ENCODE results near the gene PSMA6. TPM values are rescaled to one million over a fixed set of nuclear protein-coding genes. Genes with fewer than 3 reads are reported as not detected.
"Not testable (repeated sequence)": the region's sequence is repeated elsewhere in the genome, so short reads cannot be mapped to it uniquely, and the experiment has no call there.

Gene PSMA6
- total and polyA plus RNA-seq, 10 of the 15 experiments (the other 5 are each of a cell fraction or from before 2014, with no cell fraction given): 267 to 1,363 (median 402) TPM

GRCh38 chr14:35335388-35336092, 43.4 kb downstream of the PSMA6 start:
- no peak overlapping the region for H3K9ac ChIP-seq (ENCODE audit: control insufficient read depth, insufficient read depth, low read length)
- no peaks in the 10 kb centered on the region for H3K9me3 ChIP-seq (replicated peaks; ENCODE audit: control insufficient read depth, insufficient read depth, low read length)
- in situ Hi-C loops (cut with MboI) (no loop called here), intact Hi-C loops (cut with micrococcal nuclease; ENCODE audit: unreplicated experiment) (no loop called here)
- ChIA-PET POLR2A (no interaction called here), CTCF (no interaction called here), SMC1A (ENCODE audit: uncharacterized antibody, unreplicated experiment) (interaction anchor here (0.9 kb wide), 1 partner anchor 37 kb away, joined by 3 read pairs; no protein-coding TSS in a partner anchor), RAD21 (ENCODE audit: unreplicated experiment) (no interaction called here)
- no peak for FAIRE-seq
- peaks cover 41% of the 10 kb centered on the region for H3K4me1 ChIP-seq (ENCODE audit: control insufficient read depth, insufficient read depth, low read length)
- no peaks in the 10 kb centered on the region for H3K36me3 ChIP-seq (ENCODE audit: control insufficient read depth in 2 of 2, insufficient read depth in 2 of 2, low read length in 1 of 2)
- no peaks in the 10 kb centered on the region for H3K79me2 ChIP-seq (ENCODE audit: control insufficient read depth, insufficient read depth, low read length)
- no peaks in the 10 kb centered on the region for H3K27me3 ChIP-seq (replicated peaks in 1 of 2; ENCODE audit: control insufficient read depth in 2 of 2, insufficient read depth in 2 of 2, low read length in 1 of 2)
- 94% methylated on average over 13 of the region's 13 CpGs for WGBS (ENCODE audit: insufficient coverage, insufficient replicate concordance, low lambda C conversion rate, missing lambda C conversion rate)
- no peak for TF ChIP-seq NRF1 (conservative IDR thresholded peaks at IDR 0.05; ENCODE audit: low read depth, low read length)
- TF ChIP-seq RUNX3 (IDR thresholded peaks at IDR 0.05; ENCODE audit: low read length): no peak
- DNase-seq (ENCODE audit: low read depth, low spot score): no peak
- no TSS peak for BruUV-seq (replicated peaks)
- no peak overlapping the region for H3K27ac ChIP-seq (ENCODE audit: control insufficient read depth, insufficient read depth)
- no peaks in the 10 kb centered on the region for H4K20me1 ChIP-seq (ENCODE audit: control insufficient read depth, insufficient read depth)
- no peak overlapping the region for H2AFZ ChIP-seq (ENCODE audit: control insufficient read depth, low read depth, low read length)
- H3K4me3 ChIP-seq: no peak overlapping the region
- ATAC-seq: no peak
- H3K4me2 ChIP-seq (ENCODE audit: control insufficient read depth, insufficient read depth): no peak overlapping the region

GRCh38 chr14:35336171-35336493, 44.0 kb downstream of the PSMA6 start:
- RAD21 ChIA-PET (ENCODE audit: unreplicated experiment); intact Hi-C loops (cut with micrococcal nuclease; ENCODE audit: unreplicated experiment); in situ Hi-C loops (cut with MboI); H2AFZ ChIP-seq (ENCODE audit: control insufficient read depth, low read depth, low read length); H3K4me3 ChIP-seq; H3K79me2 ChIP-seq (ENCODE audit: control insufficient read depth, insufficient read depth, low read length); H3K9me3 ChIP-seq (replicated peaks; ENCODE audit: control insufficient read depth, insufficient read depth, low read length); H3K27ac ChIP-seq (ENCODE audit: control insufficient read depth, insufficient read depth); DNase-seq (ENCODE audit: low read depth, low spot score); H3K27me3 ChIP-seq (replicated peaks in 1 of 2; ENCODE audit: control insufficient read depth in 2 of 2, insufficient read depth in 2 of 2, low read length in 1 of 2); H3K9ac ChIP-seq (ENCODE audit: control insufficient read depth, insufficient read depth, low read length); H4K20me1 ChIP-seq (ENCODE audit: control insufficient read depth, insufficient read depth); CTCF ChIA-PET; FAIRE-seq; POLR2A ChIA-PET; BruUV-seq (replicated peaks); H3K4me2 ChIP-seq (ENCODE audit: control insufficient read depth, insufficient read depth); ATAC-seq; H3K36me3 ChIP-seq (ENCODE audit: control insufficient read depth in 2 of 2, insufficient read depth in 2 of 2, low read length in 1 of 2): not testable (repeated sequence)
- SMC1A ChIA-PET (ENCODE audit: uncharacterized antibody, unreplicated experiment): interaction anchor here (0.9 kb wide), 1 partner anchor 38 kb away, joined by 3 read pairs; no protein-coding TSS in a partner anchor
- peaks cover 41% of the 10 kb centered on the region for H3K4me1 ChIP-seq (ENCODE audit: control insufficient read depth, insufficient read depth, low read length)
- 81% methylated on average over 3 of the region's 3 CpGs for WGBS (ENCODE audit: insufficient coverage, insufficient replicate concordance, low lambda C conversion rate, missing lambda C conversion rate)

Measured in GM12878 (cell line).